Measurements from ENCODE around the gene SLC25A19. TPM values are rescaled to one million over a fixed set of nuclear protein-coding genes. Genes with fewer than 3 reads are reported as not detected.

SLC25A19 gene
- total RNA-seq, 4 donors from 2014 or later = 6.1 to 18.7 (median 14.4) TPM

GRCh38 chr17:75242461-75243042, 46.7 kb downstream of the SLC25A19 start:
- peak overlapping the region; percentile 72 to 87 (median 78) for H3K27ac ChIP-seq
- TF ChIP-seq CTCF (IDR thresholded peaks at IDR 0.05 in 4 of 5, conservative IDR thresholded peaks at IDR 0.05 in 1 of 5) (no peak), POLR2A (IDR thresholded peaks at IDR 0.05) (no peak)
- DNase-seq = no peak
- peaks cover 0 to 79% of the 10 kb centered on the region in 2 donors for H3K36me3 ChIP-seq
- no peak overlapping the region for H3K4me3 ChIP-seq
- in situ Hi-C loops (cut with MboI; ENCODE audit: low sequenced_read_pairs in 4 of 4) (no loop called here), intact Hi-C loops (cut with DNase I; ENCODE audit: low total_unique reads) (loop anchor here (1.0 kb wide), 1 partner anchor 28 kb away; no protein-coding TSS in a partner anchor)
- ATAC-seq = no peak
- H3K4me1 ChIP-seq = peaks cover 9 to 21% of the 10 kb centered on the region in 2 donors
- H3K27me3 ChIP-seq = no peaks in the 10 kb centered on the region
- H3K9me3 ChIP-seq = no peaks in the 10 kb centered on the region

GRCh38 chr17:75241996-75242460, 47.2 kb downstream of the SLC25A19 start:
- DNase-seq = peak; percentile 61 to 91
- Histone ChIP-seq H3K4me1 (peaks cover 9 to 26% of the 10 kb centered on the region in 2 donors), H3K36me3 (peaks cover 0 to 79% of the 10 kb centered on the region in 2 donors), H3K27ac (peak overlapping the region; percentile 72 to 87 (median 78)), H3K9me3 (no peaks in the 10 kb centered on the region), H3K27me3 (no peaks in the 10 kb centered on the region), H3K4me3 (no peak overlapping the region)
- TF ChIP-seq CTCF (IDR thresholded peaks at IDR 0.05 in 4 of 5, conservative IDR thresholded peaks at IDR 0.05 in 1 of 5) = no peak
- no peak for TF ChIP-seq POLR2A (IDR thresholded peaks at IDR 0.05)
- intact Hi-C loops (cut with DNase I; ENCODE audit: low total_unique reads) = loop anchor here (1.0 kb wide), 1 partner anchor 28 kb away; no protein-coding TSS in a partner anchor
- in situ Hi-C loops (cut with MboI; ENCODE audit: low sequenced_read_pairs in 4 of 4) = no loop called here
- peak; percentile 76 to 78 for ATAC-seq

- Histone ChIP-seq H3K27ac (peak overlapping the region; percentile 72 to 87 (median 78)), H3K36me3 (peaks cover 0 to 83% of the 10 kb centered on the region in 2 donors), H3K27me3 (no peaks in the 10 kb centered on the region), H3K4me1 (peaks cover 9 to 31% of the 10 kb centered on the region in 2 donors), H3K4me3 (no peak overlapping the region), H3K9me3 (no peaks in the 10 kb centered on the region)
- TF ChIP-seq CTCF (IDR thresholded peaks at IDR 0.05 in 4 of 5, conservative IDR thresholded peaks at IDR 0.05 in 1 of 5) (no peak), POLR2A (IDR thresholded peaks at IDR 0.05) (no peak)
- in situ Hi-C loops (cut with MboI; ENCODE audit: low sequenced_read_pairs in 4 of 4) (no loop called here), intact Hi-C loops (cut with DNase I; ENCODE audit: low total_unique reads) (no loop called here)
- DNase-seq = no peak
- ATAC-seq = no peak
Measured at GRCh38 chr17:75241502-75241901, 47.7 kb downstream of the SLC25A19 start.

- H3K9me3 ChIP-seq = no peaks in the 10 kb centered on the region
- peaks cover 0 to 83% of the 10 kb centered on the region in 2 donors for H3K36me3 ChIP-seq
- H3K4me1 ChIP-seq = peaks cover 9 to 33% of the 10 kb centered on the region in 2 donors
- in situ Hi-C loops (cut with MboI; ENCODE audit: low sequenced_read_pairs in 4 of 4) = no loop called here
- no peak overlapping the region for H3K4me3 ChIP-seq
- intact Hi-C loops (cut with DNase I; ENCODE audit: low total_unique reads) = no loop called here
- TF ChIP-seq POLR2A (IDR thresholded peaks at IDR 0.05) (no peak), CTCF (IDR thresholded peaks at IDR 0.05 in 4 of 5, conservative IDR thresholded peaks at IDR 0.05 in 1 of 5) (no peak)
- DNase-seq (peak in 1 of 2 donors; percentile 37), ATAC-seq (no peak)
- no peaks in the 10 kb centered on the region for H3K27me3 ChIP-seq
- H3K27ac ChIP-seq = peak overlapping the region; percentile 72 to 87 (median 78)
Measured at GRCh38 chr17:75241143-75241430, 48.1 kb downstream of the SLC25A19 start.
